Measurements from ENCODE around the gene BAAT. TPM values are rescaled to one million over a fixed set of nuclear protein-coding genes. Genes with fewer than 3 reads are reported as not detected.

Gene BAAT
- total RNA-seq, 2 donors from 2014 or later = not detected

DNA sequence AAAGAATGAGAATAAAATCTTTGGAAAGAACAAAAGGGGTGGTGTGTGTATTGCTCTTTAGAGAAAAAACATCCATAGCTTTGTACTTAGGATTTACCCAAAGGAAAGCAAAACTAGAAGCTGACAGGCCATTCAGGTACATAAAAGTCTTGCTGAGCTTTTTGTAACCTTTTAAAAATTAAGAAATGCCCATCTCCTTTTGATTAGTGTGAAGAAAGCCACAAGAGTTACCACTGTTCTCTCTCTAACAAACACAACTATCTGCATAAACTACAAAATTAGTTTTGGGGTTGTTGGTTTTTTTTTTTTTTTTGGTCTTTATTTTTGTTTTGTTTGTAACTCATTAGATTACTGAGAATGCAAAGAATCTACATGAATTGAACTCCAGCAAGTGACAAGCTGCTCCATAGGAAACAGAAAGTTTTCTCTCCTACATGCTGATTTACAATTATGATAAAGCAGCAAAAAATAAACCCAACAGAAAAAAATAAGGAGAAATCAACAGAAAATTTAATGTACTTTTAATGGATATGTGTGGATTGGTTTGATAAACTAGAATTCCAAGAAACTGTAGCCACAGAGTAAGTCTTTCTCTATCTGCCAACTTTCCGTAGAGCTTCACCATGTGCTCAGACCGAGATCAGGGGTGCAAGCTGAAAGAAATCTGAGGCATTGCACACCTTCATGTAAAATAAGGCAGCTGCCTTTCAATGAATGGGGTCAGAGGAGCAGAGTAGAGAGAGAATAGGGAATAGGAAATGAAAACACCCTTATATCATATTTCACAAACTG is 12.3 kb downstream of the BAAT start:
- Mint-ChIP-seq H3K27ac (no peak overlapping the region), H3K4me1 (no peaks in the 10 kb centered on the region)
- 89% methylated on average over 2 of the region's 2 CpGs; no CpG with 5 or more reads in 1 of the 2 experiments for WGBS, 2 experiments (ENCODE audit: insufficient coverage in 1 of 2, insufficient read length in 1 of 2)

DNA sequence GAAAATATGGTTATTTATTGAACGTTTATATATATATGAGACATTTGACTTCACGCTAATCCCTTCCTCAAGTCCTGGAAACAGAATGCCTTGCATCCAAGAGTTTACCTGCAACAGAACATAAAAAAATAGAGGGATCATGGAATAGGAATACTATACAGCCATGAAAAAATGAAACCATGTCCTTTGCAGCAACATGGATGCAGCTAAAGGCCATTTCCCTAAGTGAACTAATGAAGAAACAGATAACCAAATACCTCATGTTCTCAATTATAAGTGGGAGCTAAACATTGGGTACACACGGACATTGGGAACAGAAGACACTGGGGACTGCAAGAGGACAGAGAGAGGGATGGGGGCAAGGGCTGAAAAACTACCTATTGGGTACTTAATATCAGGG is 13.0 kb downstream of the BAAT start:
- Mint-ChIP-seq H3K9me3 (no peaks in the 10 kb centered on the region), H3K4me3 (no peak overlapping the region), H3K4me1 (no peaks in the 10 kb centered on the region), H3K36me3 (ENCODE audit: low read depth) (no peaks in the 10 kb centered on the region), H3K27me3 (ENCODE audit: insufficient read depth) (no peaks in the 10 kb centered on the region), H3K27ac (no peak overlapping the region)
- H3K4me3 ChIP-seq (ENCODE audit: low read length) = no peak overlapping the region
- H3K4me1 ChIP-seq (ENCODE audit: control insufficient read depth, insufficient read depth, low read length) = no peaks in the 10 kb centered on the region
- H3K36me3 ChIP-seq (ENCODE audit: control insufficient read depth, insufficient read depth, low read length) = no peaks in the 10 kb centered on the region
- H3K27me3 ChIP-seq (ENCODE audit: control insufficient read depth, insufficient read depth, low read length, poor library complexity, severe bottlenecking) = no peaks in the 10 kb centered on the region
- no peak for DNase-seq
- H3K27ac ChIP-seq (ENCODE audit: low read depth, low read length) = no peak overlapping the region
- 88% methylated on average over 3 of the region's 3 CpGs; no CpG with 5 or more reads in 1 of the 2 experiments for WGBS, 2 experiments (ENCODE audit: insufficient coverage in 1 of 2, insufficient read length in 1 of 2)
- TF ChIP-seq, protein P1, sequence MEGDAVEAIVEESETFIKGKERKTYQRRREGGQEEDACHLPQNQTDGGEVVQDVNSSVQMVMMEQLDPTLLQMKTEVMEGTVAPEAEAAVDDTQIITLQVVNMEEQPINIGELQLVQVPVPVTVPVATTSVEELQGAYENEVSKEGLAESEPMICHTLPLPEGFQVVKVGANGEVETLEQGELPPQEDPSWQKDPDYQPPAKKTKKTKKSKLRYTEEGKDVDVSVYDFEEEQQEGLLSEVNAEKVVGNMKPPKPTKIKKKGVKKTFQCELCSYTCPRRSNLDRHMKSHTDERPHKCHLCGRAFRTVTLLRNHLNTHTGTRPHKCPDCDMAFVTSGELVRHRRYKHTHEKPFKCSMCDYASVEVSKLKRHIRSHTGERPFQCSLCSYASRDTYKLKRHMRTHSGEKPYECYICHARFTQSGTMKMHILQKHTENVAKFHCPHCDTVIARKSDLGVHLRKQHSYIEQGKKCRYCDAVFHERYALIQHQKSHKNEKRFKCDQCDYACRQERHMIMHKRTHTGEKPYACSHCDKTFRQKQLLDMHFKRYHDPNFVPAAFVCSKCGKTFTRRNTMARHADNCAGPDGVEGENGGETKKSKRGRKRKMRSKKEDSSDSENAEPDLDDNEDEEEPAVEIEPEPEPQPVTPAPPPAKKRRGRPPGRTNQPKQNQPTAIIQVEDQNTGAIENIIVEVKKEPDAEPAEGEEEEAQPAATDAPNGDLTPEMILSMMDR (conservative IDR thresholded peaks at IDR 0.05) = no peak
- no peaks in the 10 kb centered on the region for H3K9me3 ChIP-seq (ENCODE audit: control insufficient read depth, low read length)
- H3K9ac ChIP-seq (ENCODE audit: extremely low read depth, low read length, poor library complexity, severe bottlenecking) = no peak overlapping the region

More for the DNA sequence above, 12.3 kb downstream of the BAAT start:
- no peaks in the 10 kb centered on the region for H3K27me3 Mint-ChIP-seq (ENCODE audit: insufficient read depth)
- Histone ChIP-seq H3K9me3 (ENCODE audit: control insufficient read depth, low read length) (no peaks in the 10 kb centered on the region), H3K9ac (ENCODE audit: extremely low read depth, low read length, poor library complexity, severe bottlenecking) (no peak overlapping the region), H3K4me1 (ENCODE audit: control insufficient read depth, insufficient read depth, low read length) (no peaks in the 10 kb centered on the region), H3K27ac (ENCODE audit: low read depth, low read length) (no peak overlapping the region), H3K27me3 (ENCODE audit: control insufficient read depth, insufficient read depth, low read length, poor library complexity, severe bottlenecking) (no peaks in the 10 kb centered on the region), H3K4me3 (ENCODE audit: low read length) (no peak overlapping the region), H3K36me3 (ENCODE audit: control insufficient read depth, insufficient read depth, low read length) (no peaks in the 10 kb centered on the region)
- H3K36me3 Mint-ChIP-seq (ENCODE audit: low read depth) = no peaks in the 10 kb centered on the region
- TF ChIP-seq, protein P1 (conservative IDR thresholded peaks at IDR 0.05) = no peak
- H3K4me3 Mint-ChIP-seq = no peak overlapping the region
- DNase-seq = no peak
- H3K9me3 Mint-ChIP-seq = peaks cover 1% of the 10 kb centered on the region

DNA sequence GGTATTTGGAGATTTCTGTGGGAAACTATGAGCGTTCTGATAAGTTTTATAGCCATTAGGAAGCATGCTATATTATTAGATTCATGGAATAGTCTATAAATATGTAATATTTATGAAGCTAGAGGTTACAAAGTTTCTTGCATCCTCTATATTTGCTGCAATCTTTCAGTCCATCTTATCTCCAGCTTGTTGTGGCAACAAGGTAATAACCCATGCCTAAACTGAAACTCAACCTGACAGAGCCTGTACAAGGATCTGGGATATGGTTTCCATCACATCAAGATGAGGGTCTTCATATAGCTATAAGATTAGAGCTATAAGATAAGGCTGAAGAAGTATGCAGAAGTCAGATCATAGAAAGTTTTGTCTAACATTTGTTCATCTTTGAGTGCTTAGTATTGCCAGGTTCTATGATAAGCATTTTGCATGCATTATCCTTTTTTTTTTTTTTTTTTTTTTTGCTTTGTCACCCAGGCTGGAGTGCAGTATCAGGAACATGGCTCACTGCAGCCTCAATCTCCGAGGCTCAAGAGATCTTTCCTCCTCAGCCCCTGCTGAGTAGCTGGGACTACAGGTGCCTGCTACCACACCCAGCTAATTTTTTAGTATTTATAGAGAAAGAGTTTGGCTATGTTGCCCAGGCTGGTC is 14.8 kb downstream of the BAAT start:
- Mint-ChIP-seq H3K4me1 (no peaks in the 10 kb centered on the region), H3K36me3 (ENCODE audit: low read depth) (no peaks in the 10 kb centered on the region), H3K4me3 (no peak overlapping the region), H3K27me3 (ENCODE audit: insufficient read depth) (no peaks in the 10 kb centered on the region), H3K9me3 (no peaks in the 10 kb centered on the region), H3K27ac (no peak overlapping the region)
- TF ChIP-seq, protein P1 (conservative IDR thresholded peaks at IDR 0.05) = no peak
- Histone ChIP-seq H3K4me3 (ENCODE audit: low read length) (no peak overlapping the region), H3K4me1 (ENCODE audit: control insufficient read depth, insufficient read depth, low read length) (no peaks in the 10 kb centered on the region), H3K27me3 (ENCODE audit: control insufficient read depth, insufficient read depth, low read length, poor library complexity, severe bottlenecking) (no peaks in the 10 kb centered on the region), H3K9me3 (ENCODE audit: control insufficient read depth, low read length) (no peaks in the 10 kb centered on the region), H3K9ac (ENCODE audit: extremely low read depth, low read length, poor library complexity, severe bottlenecking) (no peak overlapping the region), H3K27ac (ENCODE audit: low read depth, low read length) (no peak overlapping the region), H3K36me3 (ENCODE audit: control insufficient read depth, insufficient read depth, low read length) (no peaks in the 10 kb centered on the region)
- no peak for DNase-seq
- WGBS, 2 experiments (ENCODE audit: insufficient coverage in 1 of 2, insufficient read length in 1 of 2) = 96% methylated on average over 2 of the region's 2 CpGs; no CpG with 5 or more reads in 1 of the 2 experiments

Data from endodermal cell (in vitro differentiated cells).